NCI-H1694 (cell line): ENCODE results near the gene PTPRR.

Source experiments
- DNase-seq: peaks from one replicate; lab custom pipeline; 2025; lab: John Stamatoyannopoulos, UW

Gene PTPRR

GRCh38 chr12:70605976-70606375, 314.6 kb downstream of the PTPRR start:
- no peak for DNase-seq

- no peak for DNase-seq
Observed at GRCh38 chr12:70604662-70605061, 315.9 kb downstream of the PTPRR start.

DNA sequence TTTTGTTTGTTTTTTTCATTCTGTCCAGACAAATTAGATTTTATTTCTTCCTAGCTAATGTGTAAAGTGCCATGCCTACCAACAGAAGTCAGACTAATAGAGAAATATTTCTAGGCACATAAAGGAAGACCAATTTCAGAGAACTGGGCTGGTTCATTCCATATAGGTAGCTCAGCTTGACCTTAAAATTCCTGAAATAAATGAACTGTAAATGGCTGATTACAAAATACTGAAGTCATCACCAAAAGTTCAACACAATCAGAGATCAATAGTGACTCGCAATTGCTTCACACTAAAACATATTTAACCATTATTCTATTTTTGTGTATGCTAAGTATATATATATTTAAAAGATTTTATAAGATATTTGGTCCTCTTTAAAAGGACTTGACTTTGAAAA, 317.5 kb downstream of the PTPRR start:
- DNase-seq, result no peak

- DNase-seq, result no peak
Observed at GRCh38 chr12:70598467-70599193, 321.9 kb downstream of the PTPRR start.

DNA sequence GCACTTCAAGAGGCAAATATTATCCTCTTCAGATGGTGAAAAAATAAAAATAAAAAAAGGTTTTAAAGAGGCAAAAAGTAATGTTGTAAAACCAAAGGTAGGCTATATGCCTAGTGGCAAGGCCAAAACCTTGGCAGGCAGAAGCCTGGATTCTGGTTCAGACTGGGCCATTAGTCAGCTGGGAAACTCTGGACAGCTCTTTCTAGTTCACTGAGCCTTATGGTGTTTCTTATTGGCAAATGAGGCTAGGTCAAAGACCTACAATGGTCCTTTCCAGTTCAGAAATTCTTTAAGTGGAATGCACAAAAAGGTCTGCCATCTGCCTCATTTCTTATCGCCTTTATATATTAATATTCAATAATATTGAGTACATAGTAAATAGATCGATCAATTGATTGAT, 327.9 kb downstream of the PTPRR start:
- no peak for DNase-seq

- DNase-seq, result no peak
Observed at GRCh38 chr12:70590549-70591226, 329.9 kb downstream of the PTPRR start.

DNA sequence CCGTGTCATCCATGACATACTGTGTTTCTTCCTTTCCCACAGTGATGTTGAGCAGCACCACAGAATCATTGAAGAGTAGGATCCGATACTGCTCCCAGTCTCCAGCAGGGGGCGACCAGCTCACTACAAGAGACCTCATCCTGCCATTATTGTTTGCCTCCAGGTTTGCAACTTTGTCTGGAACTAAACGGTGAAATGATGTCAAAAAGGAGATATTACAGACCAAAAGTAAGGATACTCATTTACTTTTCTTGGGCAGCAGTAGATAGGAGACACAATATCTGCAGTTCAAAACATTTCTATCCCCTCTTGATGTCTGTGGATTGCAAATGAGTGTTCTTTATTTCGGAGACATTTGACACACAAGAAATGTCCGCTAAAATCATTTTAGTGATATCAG, 330.5 kb downstream of the PTPRR start:
- peak; percentile 52 for DNase-seq
